Mucosa of gallbladder (tissue), 1 donor: ENCODE data around the gene MPP3. TPM values are rescaled to one million over a fixed set of nuclear protein-coding genes. Genes with fewer than 3 reads are reported as not detected.
A peak's percentile ranks its signal among the peaks of the same experiment; 100 is the strongest.

Experiments
- DNase-seq: peaks from one replicate; pipeline ENCODE4 v3.0.0-alpha.2; 2020; ENCODE audit warnings: low spot score
- total RNA-seq: library from RNA; stranded (reverse); gene quantifications from one replicate; pipeline ENCODE4 v1.2.1, GENCODE V29; 2021
- donor health status: DM: no; HTN: no; CAD: no.

The MPP3 gene
- total RNA-seq, 1 donor from 2014 or later: 19.2 TPM

DNA sequence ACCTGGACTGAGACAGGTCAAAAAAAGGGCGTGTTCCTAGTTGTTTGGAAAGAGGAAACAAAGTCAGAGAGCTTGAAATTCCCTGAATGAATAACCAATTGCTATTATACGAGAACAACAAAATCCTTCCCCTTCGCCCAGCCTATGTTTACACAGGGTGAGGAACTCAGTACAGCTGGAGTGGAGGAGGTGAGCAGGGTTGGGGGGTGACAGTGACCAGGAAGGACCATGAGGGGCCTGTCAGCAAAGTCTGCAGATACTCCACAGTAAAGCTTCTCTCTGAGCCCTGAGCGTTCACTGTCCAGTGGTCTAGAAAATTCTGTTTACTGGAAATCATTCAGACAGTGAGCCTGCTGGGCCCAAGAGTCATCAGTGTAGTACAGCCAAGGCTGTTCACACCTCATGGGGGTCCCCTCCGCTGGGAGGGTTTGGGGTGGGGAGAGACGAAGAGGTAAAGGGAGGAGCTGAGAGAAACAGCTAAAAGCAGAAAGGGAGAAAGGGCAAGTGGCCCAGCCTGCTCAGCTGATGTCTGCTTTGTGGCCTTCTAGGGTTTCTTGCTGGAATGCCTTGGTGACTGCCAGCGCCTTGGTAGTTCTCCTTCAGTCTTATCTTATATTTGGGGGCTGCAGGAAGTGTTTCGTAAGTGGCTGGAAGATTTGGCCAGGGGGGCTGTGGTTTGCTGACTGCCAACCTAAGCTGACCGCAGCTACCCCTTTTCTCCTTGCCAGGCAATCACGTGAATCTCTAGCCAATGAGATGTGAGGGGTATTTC lies 59.9 kb downstream of the MPP3 start:
- DNase-seq: peak; percentile 45

DNA sequence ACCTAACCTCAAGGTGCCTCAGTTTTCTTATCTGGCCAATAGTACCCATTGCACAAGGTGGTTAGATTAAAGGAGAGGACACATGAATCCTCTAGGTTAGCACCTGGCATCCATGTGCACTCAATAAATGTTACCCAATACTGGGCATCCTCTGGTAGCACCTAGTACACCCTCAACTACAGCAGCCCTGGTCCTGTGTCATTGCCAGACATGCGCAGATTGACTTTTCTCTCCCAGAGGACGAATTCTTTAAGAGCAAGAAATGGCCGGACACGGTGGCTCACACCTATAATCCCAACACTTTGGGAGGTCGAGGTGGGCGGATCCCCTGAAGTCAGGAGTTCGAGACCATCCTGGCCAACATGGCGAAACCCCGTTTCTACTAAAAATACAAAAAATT lies 61.5 kb downstream of the MPP3 start:
- peak; percentile 9 for DNase-seq

GRCh38 chr17:43770957-43771356 lies 62.0 kb downstream of the MPP3 start:
- DNase-seq: no peak

GRCh38 chr17:43769859-43770258 lies 63.1 kb downstream of the MPP3 start:
- no peak for DNase-seq

DNA sequence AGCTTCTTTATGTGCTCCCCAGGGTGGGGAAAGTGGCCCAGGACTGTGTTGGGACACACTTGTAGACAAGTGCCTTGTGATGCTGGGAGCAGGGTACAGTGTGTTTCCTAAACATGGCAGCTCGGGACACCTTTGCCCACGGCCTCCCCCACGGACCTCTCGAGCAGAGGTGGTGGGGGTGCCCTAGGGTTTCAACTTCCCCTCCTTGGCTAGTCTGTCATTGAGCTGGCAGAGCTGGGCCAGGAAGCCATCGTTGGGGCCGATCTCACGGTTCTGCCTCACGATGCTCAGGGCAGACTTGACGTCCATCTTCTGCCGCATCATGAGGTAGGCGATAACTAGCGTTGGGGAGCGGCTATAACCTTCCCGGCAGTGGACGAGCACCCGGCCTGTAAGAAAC lies 63.5 kb downstream of the MPP3 start:
- no peak for DNase-seq

- DNase-seq: no peak
Measured at GRCh38 chr17:43768943-43769342, 64.0 kb downstream of the MPP3 start.

DNA sequence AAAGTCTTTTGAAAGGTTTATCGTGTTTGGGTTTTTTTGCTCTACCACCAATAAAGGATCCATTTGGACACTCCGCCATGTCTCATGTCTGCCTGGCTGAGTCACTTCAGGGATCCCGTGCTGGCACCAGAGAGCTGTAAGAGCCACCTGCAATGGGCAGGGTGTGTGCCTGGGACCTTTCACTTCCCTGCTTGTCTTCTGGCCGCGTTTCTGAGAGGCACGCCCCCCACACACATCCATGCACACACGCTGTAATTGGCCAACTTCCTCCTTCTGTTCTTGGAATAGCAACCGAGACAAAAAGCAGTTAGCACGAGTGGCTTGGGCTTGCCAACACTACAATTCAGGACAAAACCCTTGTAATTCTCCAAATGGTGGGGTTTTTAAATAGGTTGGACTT lies 64.6 kb downstream of the MPP3 start:
- DNase-seq: peak; percentile 71

GRCh38 chr17:43767713-43768059 lies 65.3 kb downstream of the MPP3 start:
- DNase-seq: no peak

DNA sequence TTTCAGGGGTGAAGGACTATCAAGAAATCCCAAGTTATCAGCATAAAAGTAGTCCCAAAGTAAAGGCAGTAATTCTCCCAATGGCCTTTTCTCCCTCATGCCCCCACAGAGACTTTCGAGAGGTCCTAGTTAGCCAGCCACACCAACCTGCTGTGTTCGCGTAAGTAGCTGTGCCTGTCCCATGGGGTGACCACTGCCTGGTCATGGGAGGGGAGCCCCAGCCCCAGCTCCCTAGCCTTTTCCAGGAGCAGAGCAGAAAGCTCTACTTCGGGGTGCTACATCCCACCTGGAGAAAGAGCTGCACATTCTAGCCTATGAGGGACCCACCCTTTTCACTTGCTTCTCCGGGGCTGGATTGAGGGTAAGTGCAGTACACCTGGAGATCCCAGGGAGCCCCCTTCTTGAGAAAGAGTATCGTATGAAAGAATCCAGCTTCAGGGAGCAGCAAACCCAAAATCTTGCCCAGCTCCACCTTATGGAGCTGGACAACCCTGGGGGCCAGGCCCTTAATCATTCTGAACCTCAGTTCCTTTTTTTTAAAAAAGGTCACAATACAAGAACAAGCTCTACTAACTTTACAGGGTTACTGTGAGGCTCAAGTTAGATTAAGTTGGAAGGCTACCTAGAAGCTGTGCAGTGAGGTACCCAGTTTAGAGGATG lies 65.8 kb downstream of the MPP3 start:
- DNase-seq: no peak

DNA sequence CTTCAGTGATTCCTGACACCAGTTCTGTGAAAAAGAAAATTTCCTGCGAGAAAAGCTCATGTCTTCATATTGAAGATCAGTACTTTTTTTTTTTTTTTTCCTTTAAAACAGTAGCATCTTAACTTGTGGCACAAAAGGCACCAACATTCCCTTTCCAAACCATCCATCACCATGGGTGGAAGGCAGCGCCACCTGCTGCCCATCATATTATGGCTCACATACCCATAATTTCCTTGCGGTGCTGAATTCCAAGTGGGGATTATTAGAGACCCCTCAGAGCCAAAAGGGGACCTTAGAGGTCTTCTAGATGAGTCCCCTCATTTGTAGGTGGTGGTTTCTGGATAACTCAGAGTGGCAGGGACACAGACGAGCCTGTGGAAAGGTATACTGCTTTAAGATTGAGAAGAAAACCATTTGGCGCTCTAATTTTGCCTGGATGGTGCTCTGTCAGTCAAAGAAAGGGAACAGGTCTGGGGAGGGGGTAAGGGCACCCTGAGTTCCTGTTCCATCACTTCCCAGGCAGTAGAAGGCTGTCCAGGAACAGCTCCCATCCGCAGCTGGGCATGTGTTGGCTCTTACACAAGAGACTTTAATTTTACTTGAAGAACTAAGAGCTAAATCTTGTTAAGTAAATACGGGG lies 66.4 kb downstream of the MPP3 start:
- peak; percentile 62 for DNase-seq

- peak; percentile 95 for DNase-seq
Measured at GRCh38 chr17:43760254-43760852, 72.6 kb downstream of the MPP3 start.

DNA sequence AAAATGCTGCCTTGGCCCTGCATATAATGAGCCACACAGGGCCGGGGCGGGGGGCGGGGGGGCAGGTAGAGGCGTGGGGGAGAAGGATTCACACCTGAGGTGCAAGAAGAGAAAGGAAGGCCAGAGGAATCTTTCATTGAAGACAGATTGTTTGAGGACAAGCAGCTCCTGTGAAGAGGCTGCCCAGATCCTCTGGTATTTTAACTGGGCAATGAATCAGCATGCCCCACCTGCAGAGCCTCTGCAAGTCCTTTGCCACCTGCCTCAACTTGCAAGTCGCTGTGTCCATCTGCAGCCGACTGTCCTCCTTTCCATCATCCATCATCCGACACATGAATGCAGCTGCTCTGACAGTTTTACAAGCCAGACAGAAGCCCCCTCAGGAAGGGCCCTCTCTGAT lies 73.1 kb downstream of the MPP3 start:
- DNase-seq: no peak

DNA sequence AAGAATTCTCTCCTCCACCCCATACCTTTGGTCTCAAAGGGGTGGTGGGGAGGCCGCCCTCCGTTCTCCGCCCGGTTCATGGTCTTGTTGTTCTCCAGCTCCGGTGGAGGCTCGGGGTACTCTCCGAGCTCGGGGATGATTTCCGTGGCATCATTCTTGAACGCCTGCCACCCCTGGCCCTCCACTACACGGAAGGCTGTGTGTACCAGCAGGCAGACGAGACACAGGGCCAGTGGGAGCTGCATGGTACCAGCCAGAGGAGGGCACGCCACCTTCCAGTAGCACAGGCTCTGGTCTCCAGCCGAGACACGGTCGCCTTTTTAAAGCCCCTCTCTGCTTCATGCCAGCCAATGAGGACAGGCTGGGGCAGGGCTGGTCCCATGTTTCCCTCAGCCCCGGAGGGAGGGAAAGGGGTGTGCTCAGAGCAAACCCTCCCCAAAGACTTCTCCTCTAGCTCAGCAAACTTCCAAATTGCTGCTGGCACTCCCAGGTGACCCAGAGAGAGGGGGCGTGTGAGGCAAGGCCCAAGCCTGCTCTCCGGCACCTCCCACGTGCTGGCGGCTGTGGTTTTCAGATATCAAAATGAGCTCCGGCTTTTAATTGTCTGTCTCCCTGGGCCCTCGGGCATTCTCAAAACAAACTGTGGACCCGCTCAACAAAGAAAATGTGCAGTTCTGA lies 74.3 kb downstream of the MPP3 start, which contains the start of gene SOST:
SOST (minus strand) TSS at position 295 of the 678 bp plus-strand sequence; CDS start at position 245, 50 bp downstream.
- DNase-seq: no peak

GRCh38 chr17:43758086-43758485 lies 74.9 kb downstream of the MPP3 start:
- no peak for DNase-seq

DNA sequence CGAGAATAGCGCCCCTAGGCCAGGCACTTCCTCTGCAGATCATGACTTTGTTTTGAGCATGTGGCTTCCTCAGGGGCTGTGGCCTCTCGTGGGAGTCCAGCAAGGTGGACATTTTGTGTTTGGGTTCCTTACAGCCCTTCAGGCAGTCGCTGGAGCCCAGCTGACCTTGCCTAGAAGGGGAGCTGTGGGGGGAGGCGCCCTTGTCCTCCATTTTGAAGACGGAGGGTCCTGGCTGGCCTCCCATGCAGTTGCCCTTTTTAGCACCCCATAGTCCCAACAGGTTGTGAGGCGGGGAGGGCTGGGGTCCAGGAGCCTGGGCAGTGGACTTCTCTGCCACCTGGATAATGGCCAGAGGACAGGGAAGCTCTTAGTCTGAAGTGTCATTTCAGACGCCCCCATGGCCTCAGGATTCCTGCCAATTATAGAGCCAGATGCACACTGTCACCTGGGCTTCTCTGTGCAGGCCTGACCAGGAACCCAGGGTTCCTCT lies 75.7 kb downstream of the MPP3 start:
- no peak for DNase-seq

- DNase-seq: no peak
Measured at GRCh38 chr17:43756201-43756600, 76.7 kb downstream of the MPP3 start.

- DNase-seq: no peak
Measured at GRCh38 chr17:43755389-43755875, 77.5 kb downstream of the MPP3 start.

DNA sequence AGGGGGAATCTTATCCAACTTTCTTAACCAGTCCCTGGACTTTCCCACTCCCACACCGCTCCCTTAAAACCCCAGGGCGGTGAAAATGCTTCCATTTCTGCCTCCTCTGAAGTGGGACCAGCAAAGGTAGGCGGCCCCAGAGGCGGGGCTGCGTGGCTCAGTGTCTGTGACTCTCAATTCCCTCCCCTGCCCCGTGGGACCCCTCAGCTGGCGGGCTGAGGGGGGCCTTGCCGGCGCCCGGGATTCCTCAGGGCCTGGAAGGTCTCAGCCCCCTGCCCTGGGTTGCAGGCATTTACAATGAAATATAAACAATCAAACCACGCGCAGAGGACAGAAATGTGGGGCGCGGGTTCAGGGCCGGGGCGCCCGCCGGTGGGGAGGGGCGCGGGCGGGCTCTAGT lies 78.0 kb downstream of the MPP3 start:
- no peak for DNase-seq

- no peak for DNase-seq
Measured at GRCh38 chr17:43753493-43754129, 79.3 kb downstream of the MPP3 start.
